Measurements from ENCODE around the gene USP11.

DNA sequence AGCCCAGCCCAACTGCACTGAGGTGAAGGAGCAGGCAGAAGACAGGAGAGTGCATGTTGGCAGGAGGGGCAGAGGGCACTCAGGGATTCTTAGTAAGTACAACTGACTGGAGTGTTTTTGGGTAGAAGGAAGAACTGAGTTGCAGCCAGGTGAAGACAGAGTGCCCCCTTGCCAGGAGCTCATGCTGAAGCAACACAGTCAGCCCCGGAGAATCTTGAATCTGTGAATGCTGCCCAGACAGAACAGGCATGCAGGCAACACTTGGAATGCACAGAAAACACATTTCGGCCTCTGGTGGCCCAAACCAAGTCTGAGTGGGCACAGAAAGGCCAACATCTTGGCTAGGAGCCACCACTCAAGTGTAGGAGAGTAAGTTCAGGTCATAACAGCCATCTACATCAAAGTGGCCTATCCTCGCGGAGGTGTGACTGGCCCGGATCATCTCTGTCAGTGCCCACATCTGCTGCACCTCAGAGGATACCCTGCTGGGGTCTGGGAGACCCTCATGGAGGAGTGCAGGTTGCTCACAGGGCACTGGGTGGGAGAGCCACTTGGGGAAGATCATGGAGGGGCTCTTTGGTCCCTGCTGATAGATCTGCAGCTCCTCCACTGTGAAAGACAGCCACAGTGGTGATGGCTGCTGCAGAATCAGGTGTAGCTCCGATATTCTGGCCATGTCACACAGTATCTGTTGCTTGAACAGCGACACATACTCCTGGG is 40.4 kb downstream of the USP11 start:
- TF ChIP-seq, protein P1, sequence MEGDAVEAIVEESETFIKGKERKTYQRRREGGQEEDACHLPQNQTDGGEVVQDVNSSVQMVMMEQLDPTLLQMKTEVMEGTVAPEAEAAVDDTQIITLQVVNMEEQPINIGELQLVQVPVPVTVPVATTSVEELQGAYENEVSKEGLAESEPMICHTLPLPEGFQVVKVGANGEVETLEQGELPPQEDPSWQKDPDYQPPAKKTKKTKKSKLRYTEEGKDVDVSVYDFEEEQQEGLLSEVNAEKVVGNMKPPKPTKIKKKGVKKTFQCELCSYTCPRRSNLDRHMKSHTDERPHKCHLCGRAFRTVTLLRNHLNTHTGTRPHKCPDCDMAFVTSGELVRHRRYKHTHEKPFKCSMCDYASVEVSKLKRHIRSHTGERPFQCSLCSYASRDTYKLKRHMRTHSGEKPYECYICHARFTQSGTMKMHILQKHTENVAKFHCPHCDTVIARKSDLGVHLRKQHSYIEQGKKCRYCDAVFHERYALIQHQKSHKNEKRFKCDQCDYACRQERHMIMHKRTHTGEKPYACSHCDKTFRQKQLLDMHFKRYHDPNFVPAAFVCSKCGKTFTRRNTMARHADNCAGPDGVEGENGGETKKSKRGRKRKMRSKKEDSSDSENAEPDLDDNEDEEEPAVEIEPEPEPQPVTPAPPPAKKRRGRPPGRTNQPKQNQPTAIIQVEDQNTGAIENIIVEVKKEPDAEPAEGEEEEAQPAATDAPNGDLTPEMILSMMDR (IDR thresholded peaks at IDR 0.05 in 4 of 5, conservative IDR thresholded peaks at IDR 0.05 in 1 of 5): no peak
- no peak for TF ChIP-seq POLR2A (IDR thresholded peaks at IDR 0.05)

Measured in gastrocnemius medialis (tissue), 4 donors.